Stimulated activated naive CD4-positive, alpha-beta T cell treated with Interleukin-2 at 50 U/mL for 16 hours (primary cell): ENCODE results near the gene NET1.
A peak's percentile ranks its signal among the peaks of the same experiment; 100 is the strongest.

Experiments
- DNase-seq: peaks from one replicate; lab custom pipeline; 2025; lab: John Stamatoyannopoulos, UW

Gene NET1

GRCh38 chr10:5443429-5443828, 31.1 kb downstream of the NET1 start:
- DNase-seq, result no peak

- DNase-seq, result no peak
These were observed 32.6 kb downstream of the NET1 start for GRCh38 chr10:5445006-5445405.

- peak; percentile 36 for DNase-seq
These were observed 34.1 kb downstream of the NET1 start for GRCh38 chr10:5446390-5446926.

- DNase-seq, result no peak
These were observed 34.7 kb downstream of the NET1 start for GRCh38 chr10:5447056-5447455.

- no peak for DNase-seq
These were observed 35.3 kb downstream of the NET1 start for GRCh38 chr10:5447611-5448071.

- no peak for DNase-seq
These were observed 36.1 kb downstream of the NET1 start for GRCh38 chr10:5448333-5449001.

- no peak for DNase-seq
These were observed 36.9 kb downstream of the NET1 start for GRCh38 chr10:5449227-5449626.

GRCh38 chr10:5449823-5450222, 37.5 kb downstream of the NET1 start:
- no peak for DNase-seq

GRCh38 chr10:5450605-5451384, 38.4 kb downstream of the NET1 start:
- DNase-seq, result no peak

- no peak for DNase-seq
These were observed 41.6 kb downstream of the NET1 start for GRCh38 chr10:5453749-5454489.

GRCh38 chr10:5456563-5456962, 44.2 kb downstream of the NET1 start:
- DNase-seq, result no peak

GRCh38 chr10:5457741-5458140, 45.4 kb downstream of the NET1 start:
- DNase-seq, result no peak

GRCh38 chr10:5458425-5458824, 46.1 kb downstream of the NET1 start:
- DNase-seq, result no peak

GRCh38 chr10:5458949-5459747, 46.8 kb downstream of the NET1 start:
- no peak for DNase-seq

- no peak for DNase-seq
These were observed 48.3 kb downstream of the NET1 start for GRCh38 chr10:5460468-5461202.

- DNase-seq, result no peak
These were observed 48.8 kb downstream of the NET1 start for GRCh38 chr10:5461203-5461588.

- no peak for DNase-seq
These were observed 49.8 kb downstream of the NET1 start for GRCh38 chr10:5461914-5462840.

- no peak for DNase-seq
These were observed 50.5 kb downstream of the NET1 start for GRCh38 chr10:5462841-5463293.

GRCh38 chr10:5464546-5464945, 52.2 kb downstream of the NET1 start:
- DNase-seq, result no peak

GRCh38 chr10:5465976-5466450, 53.7 kb downstream of the NET1 start:
- no peak for DNase-seq
